ENCODE results near the gene ACTL8. TPM values are rescaled to one million over a fixed set of nuclear protein-coding genes. Genes with fewer than 3 reads are reported as not detected.

Gene ACTL8
- total RNA-seq, 2 experiments from 2014 or later = 0.09 TPM; not detected in 1

GRCh38 chr1:17759114-17759513 lies 4.0 kb downstream of the ACTL8 start:
- H3K36me3 Mint-ChIP-seq (ENCODE audit: low read depth) = peaks cover 16% of the 10 kb centered on the region
- no peak overlapping the region for H3K27ac Mint-ChIP-seq
- peaks cover 37% of the 10 kb centered on the region for H3K9me3 Mint-ChIP-seq (ENCODE audit: low read depth)
- ChIA-PET CTCF (interaction anchor here (0.6 kb wide), 1 partner anchor 279 kb away, joined by 3 read pairs; no protein-coding TSS in a partner anchor), POLR2A (no interaction called here)
- intact Hi-C loops (cut with DNase I, micrococcal nuclease) = no loop called here
- DNase-seq (peak; percentile 37), ATAC-seq (no peak)
- H3K4me1 Mint-ChIP-seq = no peaks in the 10 kb centered on the region
- H3K4me3 Mint-ChIP-seq = no peak overlapping the region
- H3K27me3 Mint-ChIP-seq = no peaks in the 10 kb centered on the region

- Mint-ChIP-seq H3K36me3 (ENCODE audit: low read depth) (peaks cover 13% of the 10 kb centered on the region), H3K4me1 (no peaks in the 10 kb centered on the region), H3K27ac (no peak overlapping the region), H3K9me3 (ENCODE audit: low read depth) (peaks cover 29% of the 10 kb centered on the region), H3K27me3 (peaks cover 5% of the 10 kb centered on the region), H3K4me3 (no peak overlapping the region)
- POLR2A ChIA-PET = no interaction called here
- DNase-seq (no peak), ATAC-seq (no peak)
- CTCF ChIA-PET = no interaction called here
- intact Hi-C loops (cut with DNase I, micrococcal nuclease) = no loop called here
Measured at GRCh38 chr1:17762313-17762712, 7.2 kb downstream of the ACTL8 start.

- Mint-ChIP-seq H3K4me1 (no peaks in the 10 kb centered on the region), H3K36me3 (ENCODE audit: low read depth) (peaks cover 6% of the 10 kb centered on the region), H3K27me3 (peaks cover 5% of the 10 kb centered on the region), H3K27ac (no peak overlapping the region), H3K4me3 (no peak overlapping the region), H3K9me3 (ENCODE audit: low read depth) (peaks cover 20% of the 10 kb centered on the region)
- ChIA-PET CTCF (no interaction called here), POLR2A (no interaction called here)
- ATAC-seq = no peak
- DNase-seq = no peak
- intact Hi-C loops (cut with DNase I, micrococcal nuclease) = no loop called here
Measured at GRCh38 chr1:17763417-17763816, 8.3 kb downstream of the ACTL8 start.

DNA sequence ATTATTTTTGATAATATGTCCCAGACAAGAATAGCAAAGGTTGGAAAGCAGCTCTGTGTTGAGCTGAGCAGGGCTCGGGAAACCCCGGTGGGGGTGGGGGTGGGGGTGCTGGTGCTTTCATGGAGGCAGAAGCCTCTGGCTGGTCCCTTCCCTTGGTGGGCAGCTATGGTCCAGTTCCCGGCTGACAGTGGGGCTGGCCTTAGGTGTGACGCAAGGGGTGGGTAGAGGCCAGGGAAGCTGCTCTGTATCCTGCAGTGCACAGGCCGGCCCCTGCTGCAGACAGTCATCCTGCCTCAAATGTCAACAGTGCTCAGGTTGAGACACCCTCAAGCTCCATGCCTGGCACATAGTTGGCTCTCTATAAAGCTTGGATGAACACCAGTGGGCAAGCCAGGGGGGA lies 8.9 kb downstream of the ACTL8 start:
- H3K27me3 Mint-ChIP-seq = peaks cover 5% of the 10 kb centered on the region
- POLR2A ChIA-PET = no interaction called here
- H3K36me3 Mint-ChIP-seq (ENCODE audit: low read depth) = peaks cover 6% of the 10 kb centered on the region
- peaks cover 14% of the 10 kb centered on the region for H3K9me3 Mint-ChIP-seq (ENCODE audit: low read depth)
- H3K4me1 Mint-ChIP-seq = no peaks in the 10 kb centered on the region
- no peak overlapping the region for H3K27ac Mint-ChIP-seq
- H3K4me3 Mint-ChIP-seq = no peak overlapping the region
- intact Hi-C loops (cut with DNase I, micrococcal nuclease) = no loop called here
- no peak for ATAC-seq
- DNase-seq = no peak
- CTCF ChIA-PET = no interaction called here

DNA sequence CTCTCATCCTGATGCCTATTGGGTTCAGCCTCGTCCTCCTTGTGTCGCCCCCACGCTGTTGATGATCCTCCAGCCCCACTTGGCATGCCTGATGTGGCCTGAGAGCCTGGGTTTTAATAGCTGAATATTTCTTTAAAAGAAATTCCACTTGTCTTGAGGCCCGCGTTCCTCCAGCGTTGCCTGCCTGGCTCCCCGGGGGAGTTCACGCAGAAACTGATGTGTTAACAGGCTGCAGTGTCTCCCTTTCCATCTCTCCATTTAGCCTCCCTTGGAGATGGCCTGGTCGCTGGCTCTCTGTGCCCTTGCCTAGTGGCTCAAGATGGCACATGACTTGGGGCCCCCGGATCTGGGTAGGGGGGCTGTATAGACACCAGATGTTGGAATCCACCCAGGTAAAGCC lies 9.5 kb downstream of the ACTL8 start:
- no peaks in the 10 kb centered on the region for H3K4me1 Mint-ChIP-seq
- H3K27me3 Mint-ChIP-seq = peaks cover 5% of the 10 kb centered on the region
- H3K4me3 Mint-ChIP-seq = no peak overlapping the region
- intact Hi-C loops (cut with DNase I, micrococcal nuclease) = no loop called here
- peaks cover 6% of the 10 kb centered on the region for H3K36me3 Mint-ChIP-seq (ENCODE audit: low read depth)
- POLR2A ChIA-PET = no interaction called here
- no peak for DNase-seq
- CTCF ChIA-PET = no interaction called here
- no peak for ATAC-seq
- peaks cover 11% of the 10 kb centered on the region for H3K9me3 Mint-ChIP-seq (ENCODE audit: low read depth)
- no peak overlapping the region for H3K27ac Mint-ChIP-seq

DNA sequence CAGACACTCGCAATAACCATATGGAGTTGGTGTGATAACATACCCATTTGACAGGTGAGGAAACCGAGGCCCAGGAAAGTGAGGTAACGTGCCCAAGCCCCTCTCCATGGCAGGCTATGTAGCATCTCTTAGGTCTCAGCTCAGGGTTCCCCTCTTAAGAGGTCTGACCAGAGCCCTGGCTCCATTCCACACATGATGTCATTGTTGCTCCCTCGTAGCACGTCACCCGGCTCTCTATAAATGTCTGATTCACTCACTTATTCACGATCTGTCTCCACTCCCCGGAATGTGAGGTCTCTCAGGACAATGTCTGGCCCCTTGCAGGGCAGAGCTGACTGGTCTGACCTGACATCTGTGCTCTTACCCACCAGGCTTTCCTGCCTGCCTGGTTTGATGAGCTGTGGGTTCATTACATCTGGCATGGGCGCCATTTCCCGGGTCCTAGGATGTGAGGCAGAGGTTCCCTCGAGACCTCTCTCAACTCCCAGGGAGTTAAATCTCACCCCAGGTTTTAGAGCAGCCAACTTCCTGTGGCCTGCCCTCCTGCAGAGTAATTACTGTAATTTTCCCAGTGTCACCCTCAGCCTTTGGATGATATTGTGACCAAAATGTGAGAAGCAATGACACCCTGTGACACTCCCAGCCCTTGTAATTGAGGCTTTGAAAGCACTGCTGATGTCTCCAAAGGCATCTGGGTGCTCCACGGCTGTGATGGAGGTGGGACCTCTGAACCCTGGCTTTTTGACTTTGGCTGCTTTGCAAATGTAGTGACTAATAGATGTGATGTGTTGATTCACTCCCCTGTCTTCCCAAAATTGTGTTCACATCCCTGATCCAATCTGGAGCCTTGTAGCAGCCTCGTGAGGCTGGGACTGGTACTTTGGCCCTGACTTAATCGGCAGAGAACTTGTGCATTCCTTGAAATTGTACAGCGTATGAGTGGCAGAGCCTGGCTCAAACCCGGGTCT lies 10.6 kb downstream of the ACTL8 start:
- Mint-ChIP-seq H3K4me1 (no peaks in the 10 kb centered on the region), H3K36me3 (ENCODE audit: low read depth) (peaks cover 2% of the 10 kb centered on the region), H3K27me3 (peaks cover 5% of the 10 kb centered on the region), H3K27ac (no peak overlapping the region), H3K4me3 (no peak overlapping the region), H3K9me3 (ENCODE audit: low read depth) (peaks cover 2% of the 10 kb centered on the region)
- ChIA-PET POLR2A (no interaction called here), CTCF (no interaction called here)
- intact Hi-C loops (cut with DNase I, micrococcal nuclease) = no loop called here
- ATAC-seq = no peak
- DNase-seq = no peak

GRCh38 chr1:17768651-17769241 lies 13.6 kb downstream of the ACTL8 start:
- DNase-seq = no peak
- no peak overlapping the region for H3K4me3 Mint-ChIP-seq
- intact Hi-C loops (cut with DNase I, micrococcal nuclease) = no loop called here
- CTCF ChIA-PET = no interaction called here
- no peaks in the 10 kb centered on the region for H3K9me3 Mint-ChIP-seq (ENCODE audit: low read depth)
- peaks cover 7% of the 10 kb centered on the region for H3K27me3 Mint-ChIP-seq
- H3K36me3 Mint-ChIP-seq (ENCODE audit: low read depth) = no peaks in the 10 kb centered on the region
- POLR2A ChIA-PET = no interaction called here
- no peak for ATAC-seq
- no peaks in the 10 kb centered on the region for H3K4me1 Mint-ChIP-seq
- H3K27ac Mint-ChIP-seq = no peak overlapping the region

- ChIA-PET POLR2A (no interaction called here), CTCF (no interaction called here)
- intact Hi-C loops (cut with DNase I, micrococcal nuclease) = no loop called here
- no peak overlapping the region for H3K27ac Mint-ChIP-seq
- ATAC-seq (no peak), DNase-seq (no peak)
- no peaks in the 10 kb centered on the region for H3K4me1 Mint-ChIP-seq
- H3K4me3 Mint-ChIP-seq = no peak overlapping the region
- H3K27me3 Mint-ChIP-seq = peaks cover 10% of the 10 kb centered on the region
- no peaks in the 10 kb centered on the region for H3K36me3 Mint-ChIP-seq (ENCODE audit: low read depth)
- H3K9me3 Mint-ChIP-seq (ENCODE audit: low read depth) = no peaks in the 10 kb centered on the region
Measured at GRCh38 chr1:17770983-17771382, 15.8 kb downstream of the ACTL8 start.

- H3K9me3 Mint-ChIP-seq (ENCODE audit: low read depth) = no peaks in the 10 kb centered on the region
- POLR2A ChIA-PET = no interaction called here
- intact Hi-C loops (cut with DNase I, micrococcal nuclease) = no loop called here
- no peak overlapping the region for H3K4me3 Mint-ChIP-seq
- H3K4me1 Mint-ChIP-seq = no peaks in the 10 kb centered on the region
- no peak overlapping the region for H3K27ac Mint-ChIP-seq
- ATAC-seq (no peak), DNase-seq (no peak)
- peaks cover 6% of the 10 kb centered on the region for H3K27me3 Mint-ChIP-seq
- CTCF ChIA-PET = interaction anchor here (0.8 kb wide), 1 partner anchor 27 kb away, joined by 3 read pairs; no protein-coding TSS in a partner anchor
- H3K36me3 Mint-ChIP-seq (ENCODE audit: low read depth) = no peaks in the 10 kb centered on the region
Measured at GRCh38 chr1:17772615-17773212, 17.6 kb downstream of the ACTL8 start.

- CTCF ChIA-PET = interaction anchor here (0.8 kb wide), 1 partner anchor 28 kb away, joined by 3 read pairs; no protein-coding TSS in a partner anchor
- Mint-ChIP-seq H3K9me3 (ENCODE audit: low read depth) (no peaks in the 10 kb centered on the region), H3K36me3 (ENCODE audit: low read depth) (no peaks in the 10 kb centered on the region), H3K27me3 (peaks cover 6% of the 10 kb centered on the region), H3K4me3 (no peak overlapping the region), H3K4me1 (no peaks in the 10 kb centered on the region), H3K27ac (no peak overlapping the region)
- DNase-seq (no peak), ATAC-seq (no peak)
- intact Hi-C loops (cut with DNase I, micrococcal nuclease) = no loop called here
- POLR2A ChIA-PET = no interaction called here
Measured at GRCh38 chr1:17773591-17774326, 18.6 kb downstream of the ACTL8 start.

GRCh38 chr1:17774452-17774851 lies 19.3 kb downstream of the ACTL8 start:
- CTCF ChIA-PET = no interaction called here
- Mint-ChIP-seq H3K4me1 (no peaks in the 10 kb centered on the region), H3K27me3 (peaks cover 6% of the 10 kb centered on the region), H3K36me3 (ENCODE audit: low read depth) (no peaks in the 10 kb centered on the region), H3K9me3 (ENCODE audit: low read depth) (no peaks in the 10 kb centered on the region), H3K4me3 (no peak overlapping the region), H3K27ac (no peak overlapping the region)
- POLR2A ChIA-PET = no interaction called here
- intact Hi-C loops (cut with DNase I, micrococcal nuclease) = no loop called here
- DNase-seq (no peak), ATAC-seq (no peak)
